ENCODE data around the gene SYTL2. TPM values are rescaled to one million over a fixed set of nuclear protein-coding genes. Genes with fewer than 3 reads are reported as not detected.

The SYTL2 gene
- total and polyA plus RNA-seq, 2 experiments from 2014 or later: 3.4 to 7.2 TPM

DNA sequence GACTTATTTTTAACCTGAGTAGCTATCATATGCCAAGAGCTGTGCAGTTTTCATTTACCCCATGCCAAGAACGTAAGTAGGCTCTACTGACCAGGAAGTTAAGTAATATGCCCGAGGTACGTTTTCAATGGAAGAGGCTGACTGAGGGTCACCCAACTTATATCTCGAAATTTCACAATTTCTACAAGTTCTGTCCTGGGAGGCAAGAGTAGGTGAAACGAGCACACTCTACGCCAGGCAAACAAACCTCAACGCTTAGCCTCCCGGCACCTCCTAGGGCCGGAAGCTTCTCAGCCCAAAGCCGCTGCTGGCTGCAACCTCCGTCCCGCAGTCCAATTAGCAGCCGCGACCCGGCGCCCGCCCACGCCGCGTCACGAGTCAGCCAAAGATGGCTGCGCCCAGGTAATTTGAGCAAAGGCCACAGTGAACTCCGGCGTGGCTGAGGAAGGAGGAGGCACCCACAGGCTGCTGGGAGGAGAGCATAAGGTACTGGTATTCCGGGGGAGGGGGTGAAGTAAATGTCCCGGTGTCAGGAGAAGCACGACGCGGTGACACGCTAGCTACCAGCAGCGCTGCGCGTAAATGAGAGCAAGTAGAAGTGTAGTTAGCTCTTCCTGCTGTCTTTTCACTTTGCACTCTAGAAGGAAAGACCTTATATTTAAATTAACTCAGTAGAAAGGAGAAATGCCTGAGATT lies 163.2 kb downstream of the SYTL2 start, which contains the start of gene TMEM126A:
Gene TMEM126A (plus strand): TSS at position 364 of the 696 bp plus-strand sequence. CDS start 2,289 bp downstream, outside the sequence.
- no peaks in the 10 kb centered on the region for H3K27me3 ChIP-seq (ENCODE audit: insufficient read depth)
- Mint-ChIP-seq H3K9me3 (no peaks in the 10 kb centered on the region), H3K4me3 (peak within 1 kb of the TSS; percentile 93), H3K4me1 (peaks cover 23% of the 10 kb centered on the region), H3K27ac (peak within 1 kb of the TSS; percentile 98), H3K27me3 (ENCODE audit: insufficient read depth, low read depth, poor library complexity) (peaks cover 2% of the 10 kb centered on the region), H3K36me3 (ENCODE audit: low read depth) (peaks cover 10% of the 10 kb centered on the region; the same call in 1 of the 3 replicates)
- peaks cover 11% of the 10 kb centered on the region for H3K4me1 ChIP-seq (ENCODE audit: insufficient read depth)
- H3K9me2 ChIP-seq (ENCODE audit: insufficient read depth): no peaks in the 10 kb centered on the region
- H2AFZ ChIP-seq: peak within 1 kb of the TSS; percentile 39; the same call in 1 of the 2 replicates
- H4K20me1 ChIP-seq (replicated peaks; ENCODE audit: insufficient read depth): no peaks in the 10 kb centered on the region
- H3K4me3 ChIP-seq: peak within 1 kb of the TSS; percentile 66
- DNase-seq (ENCODE audit: low spot score) (peak; percentile 95), ATAC-seq (peak; percentile 96)
- H3K36me3 ChIP-seq (ENCODE audit: insufficient read depth): no peaks in the 10 kb centered on the region; the same call in 1 of the 2 replicates
- peaks cover 8% of the 10 kb centered on the region; the same call in 1 of the 2 replicates for H3K79me2 ChIP-seq (replicated peaks; ENCODE audit: insufficient read depth)
- no peaks in the 10 kb centered on the region for H3F3A ChIP-seq (replicated peaks; ENCODE audit: low read depth)
- peak within 1 kb of the TSS; percentile 78 for H3K4me2 ChIP-seq
- TF ChIP-seq CREB1 (CRISPR knock-in tag; IDR thresholded peaks at IDR 0.05; ENCODE audit: low read depth) (peak; percentile 90), CTCF (conservative IDR thresholded peaks at IDR 0.05; ENCODE audit: low read depth in 2 of 2) (no peak), POLR2AphosphoS5 (IDR thresholded peaks at IDR 0.05; ENCODE audit: low read depth) (peak; percentile 92), ETS1 (IDR thresholded peaks at IDR 0.05) (peak; percentile 68)
- H3K27ac ChIP-seq (ENCODE audit: low read depth): peak within 1 kb of the TSS; percentile 82

GRCh38 chr11:85647078-85647477 lies 163.9 kb downstream of the SYTL2 start:
- H4K20me1 ChIP-seq (replicated peaks; ENCODE audit: insufficient read depth): no peaks in the 10 kb centered on the region
- no peaks in the 10 kb centered on the region for H3K9me2 ChIP-seq (ENCODE audit: insufficient read depth)
- Mint-ChIP-seq H3K27ac (peak overlapping the region; percentile 98), H3K4me1 (peaks cover 23% of the 10 kb centered on the region), H3K4me3 (peak overlapping the region; percentile 93), H3K9me3 (no peaks in the 10 kb centered on the region), H3K36me3 (ENCODE audit: low read depth) (peaks cover 10% of the 10 kb centered on the region; the same call in 1 of the 3 replicates), H3K27me3 (ENCODE audit: insufficient read depth, low read depth, poor library complexity) (peaks cover 2% of the 10 kb centered on the region)
- peaks cover 11% of the 10 kb centered on the region for H3K4me1 ChIP-seq (ENCODE audit: insufficient read depth)
- peaks cover 8% of the 10 kb centered on the region; the same call in 1 of the 2 replicates for H3K79me2 ChIP-seq (replicated peaks; ENCODE audit: insufficient read depth)
- peak overlapping the region; percentile 78 for H3K4me2 ChIP-seq
- H3K4me3 ChIP-seq: peak overlapping the region; percentile 66
- ATAC-seq (peak; percentile 7; the same call in 1 of the 3 replicates), DNase-seq (ENCODE audit: low spot score) (no peak)
- H3K36me3 ChIP-seq (ENCODE audit: insufficient read depth): no peaks in the 10 kb centered on the region; the same call in 1 of the 2 replicates
- H2AFZ ChIP-seq: 0 out of 2 replicates have a peak overlapping the region, but pooled peaks have one; percentile 39
- no peaks in the 10 kb centered on the region for H3F3A ChIP-seq (replicated peaks; ENCODE audit: low read depth)
- H3K27ac ChIP-seq (ENCODE audit: low read depth): peak overlapping the region; percentile 77; the same call in 1 of the 2 replicates
- no peaks in the 10 kb centered on the region for H3K27me3 ChIP-seq (ENCODE audit: insufficient read depth)
- TF ChIP-seq CTCF (conservative IDR thresholded peaks at IDR 0.05; ENCODE audit: low read depth in 2 of 2) (no peak), ETS1 (IDR thresholded peaks at IDR 0.05) (no peak), POLR2AphosphoS5 (IDR thresholded peaks at IDR 0.05; ENCODE audit: low read depth) (no peak), EZH2phosphoT487 (IDR thresholded peaks at IDR 0.05; ENCODE audit: unreplicated experiment) (no peak), REST (IDR thresholded peaks at IDR 0.05; ENCODE audit: unreplicated experiment) (no peak), STAT1 (IDR thresholded peaks at IDR 0.05; ENCODE audit: unreplicated experiment) (no peak), ZNF114 (CRISPR knock-in tag; IDR thresholded peaks at IDR 0.05) (no peak), ZNF331 (CRISPR knock-in tag; IDR thresholded peaks at IDR 0.05; ENCODE audit: low read depth) (no peak), CREB1 (CRISPR knock-in tag; IDR thresholded peaks at IDR 0.05; ENCODE audit: low read depth) (no peak)

Data from GM23338 (cell line).